ENCODE measurements around the gene CPM. TPM values are rescaled to one million over a fixed set of nuclear protein-coding genes. Genes with fewer than 3 reads are reported as not detected.

CPM gene
- total RNA-seq, 1 donor = 3.6 TPM

DNA sequence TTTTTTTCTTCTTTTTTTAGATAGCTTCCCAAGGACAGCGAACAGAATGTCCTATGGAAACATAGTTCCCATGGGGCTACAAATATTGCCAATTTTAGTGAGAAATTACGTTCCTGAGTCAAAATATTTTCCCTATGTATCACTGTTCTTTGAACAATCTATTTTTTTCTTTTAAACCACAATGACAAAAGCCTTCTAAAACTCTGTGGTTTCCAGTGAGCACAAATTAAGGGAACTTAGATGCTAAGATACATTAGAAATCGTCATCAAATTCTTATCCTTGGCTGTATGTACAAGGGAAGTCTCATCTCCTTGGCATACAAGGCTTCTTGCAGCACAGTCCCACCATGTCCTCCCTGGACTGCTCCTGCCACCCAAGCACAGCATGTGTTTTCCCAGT is 17.9 kb downstream of the CPM start:
- no peaks in the 10 kb centered on the region for H3K36me3 ChIP-seq (ENCODE audit: insufficient read depth, low read length)
- peak overlapping the region; percentile 39 for H2AFZ ChIP-seq (ENCODE audit: low read length)
- DNase-seq (ENCODE audit: insufficient read length, low spot score, missing footprints) = no peak
- H4K20me1 ChIP-seq (ENCODE audit: insufficient read depth, low read length) = no peaks in the 10 kb centered on the region
- no peaks in the 10 kb centered on the region for H3K27me3 ChIP-seq (ENCODE audit: insufficient read depth, low read length)
- H3K27ac ChIP-seq (ENCODE audit: low read depth, low read length) = peak overlapping the region; percentile 79
- no peaks in the 10 kb centered on the region for H3K79me2 ChIP-seq (ENCODE audit: insufficient read depth, low read length)
- no peak overlapping the region for H3K4me3 ChIP-seq (ENCODE audit: insufficient read depth, low read length)
- TF ChIP-seq CTCF (IDR thresholded peaks at IDR 0.05; ENCODE audit: extremely low read depth, low read depth, low read length) = no peak
- peak overlapping the region; percentile 55 for H3K4me2 ChIP-seq (ENCODE audit: insufficient read depth, low read length)
- peaks cover 23% of the 10 kb centered on the region for H3K4me1 ChIP-seq (ENCODE audit: insufficient read depth, low read length)
- no peaks in the 10 kb centered on the region for H3K9me3 ChIP-seq (ENCODE audit: low read depth, low read length)

DNA sequence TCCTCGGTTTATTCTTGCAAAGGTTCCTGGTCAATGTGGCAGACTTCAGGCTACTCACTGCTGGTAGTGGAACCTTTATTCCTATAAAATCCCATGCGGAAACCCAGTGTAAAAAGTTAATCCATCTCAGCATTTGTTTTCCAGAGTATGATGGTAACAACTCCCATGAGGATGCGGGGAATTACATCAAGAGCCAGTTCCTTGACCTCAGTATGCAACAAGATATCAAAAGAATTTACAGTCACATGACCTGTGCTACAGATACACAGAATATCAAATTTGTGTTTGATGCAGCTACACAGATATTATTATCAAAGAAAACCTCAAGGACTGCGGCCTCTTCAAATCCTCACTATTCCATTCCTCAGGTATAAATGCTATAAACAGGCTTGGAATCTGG is 19.3 kb downstream of the CPM start:
- no peak for TF ChIP-seq CTCF (IDR thresholded peaks at IDR 0.05; ENCODE audit: extremely low read depth, low read depth, low read length)
- H3K79me2 ChIP-seq (ENCODE audit: insufficient read depth, low read length) = no peaks in the 10 kb centered on the region
- no peaks in the 10 kb centered on the region for H3K36me3 ChIP-seq (ENCODE audit: insufficient read depth, low read length)
- peaks cover 23% of the 10 kb centered on the region for H3K4me1 ChIP-seq (ENCODE audit: insufficient read depth, low read length)
- no peaks in the 10 kb centered on the region for H4K20me1 ChIP-seq (ENCODE audit: insufficient read depth, low read length)
- DNase-seq (ENCODE audit: insufficient read length, low spot score, missing footprints) = no peak
- no peak overlapping the region for H3K4me2 ChIP-seq (ENCODE audit: insufficient read depth, low read length)
- no peaks in the 10 kb centered on the region for H3K9me3 ChIP-seq (ENCODE audit: low read depth, low read length)
- H3K27ac ChIP-seq (ENCODE audit: low read depth, low read length) = peak overlapping the region; percentile 79
- no peak overlapping the region for H3K4me3 ChIP-seq (ENCODE audit: insufficient read depth, low read length)
- H2AFZ ChIP-seq (ENCODE audit: low read length) = no peak overlapping the region
- no peaks in the 10 kb centered on the region for H3K27me3 ChIP-seq (ENCODE audit: insufficient read depth, low read length)

DNA sequence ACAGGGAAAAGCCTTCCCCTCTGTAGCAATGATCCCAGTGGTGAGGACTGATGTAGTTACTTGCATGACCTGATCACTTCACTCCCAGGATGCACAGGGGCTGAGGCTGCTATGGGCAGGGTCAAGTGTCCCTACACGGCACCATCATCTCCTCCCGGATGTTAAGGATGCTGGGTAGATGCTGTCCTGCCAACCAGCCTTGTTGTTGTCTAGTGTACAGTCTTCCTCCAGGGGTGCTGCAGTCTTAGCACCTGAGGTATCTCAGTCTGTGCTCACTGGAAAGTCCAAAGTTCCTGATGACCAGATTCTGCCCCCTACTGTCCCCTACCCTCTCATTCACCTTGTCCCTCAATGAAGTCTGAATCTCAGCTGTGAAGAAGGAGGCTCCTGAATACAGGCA is 20.1 kb downstream of the CPM start:
- no peak for DNase-seq (ENCODE audit: insufficient read length, low spot score, missing footprints)
- Histone ChIP-seq H2AFZ (ENCODE audit: low read length) (no peak overlapping the region), H4K20me1 (ENCODE audit: insufficient read depth, low read length) (no peaks in the 10 kb centered on the region), H3K27ac (ENCODE audit: low read depth, low read length) (no peak overlapping the region), H3K4me2 (ENCODE audit: insufficient read depth, low read length) (no peak overlapping the region), H3K79me2 (ENCODE audit: insufficient read depth, low read length) (no peaks in the 10 kb centered on the region), H3K4me3 (ENCODE audit: insufficient read depth, low read length) (no peak overlapping the region), H3K4me1 (ENCODE audit: insufficient read depth, low read length) (peaks cover 23% of the 10 kb centered on the region), H3K36me3 (ENCODE audit: insufficient read depth, low read length) (no peaks in the 10 kb centered on the region), H3K9me3 (ENCODE audit: low read depth, low read length) (no peaks in the 10 kb centered on the region), H3K27me3 (ENCODE audit: insufficient read depth, low read length) (no peaks in the 10 kb centered on the region)
- TF ChIP-seq CTCF (IDR thresholded peaks at IDR 0.05; ENCODE audit: extremely low read depth, low read depth, low read length) = no peak

- Histone ChIP-seq H3K36me3 (ENCODE audit: insufficient read depth, low read length) (no peaks in the 10 kb centered on the region), H3K9me3 (ENCODE audit: low read depth, low read length) (no peaks in the 10 kb centered on the region), H3K4me1 (ENCODE audit: insufficient read depth, low read length) (peaks cover 23% of the 10 kb centered on the region), H3K27ac (ENCODE audit: low read depth, low read length) (no peak overlapping the region), H3K4me2 (ENCODE audit: insufficient read depth, low read length) (no peak overlapping the region), H3K4me3 (ENCODE audit: insufficient read depth, low read length) (no peak overlapping the region), H3K79me2 (ENCODE audit: insufficient read depth, low read length) (no peaks in the 10 kb centered on the region), H4K20me1 (ENCODE audit: insufficient read depth, low read length) (no peaks in the 10 kb centered on the region), H3K27me3 (ENCODE audit: insufficient read depth, low read length) (no peaks in the 10 kb centered on the region), H2AFZ (ENCODE audit: low read length) (no peak overlapping the region)
- TF ChIP-seq CTCF (IDR thresholded peaks at IDR 0.05; ENCODE audit: extremely low read depth, low read depth, low read length) = no peak
- DNase-seq (ENCODE audit: insufficient read length, low spot score, missing footprints) = no peak
These were observed 21.7 kb downstream of the CPM start for GRCh38 chr12:68911197-68911718.

All from osteoblast (primary cell).